NCI-H146 treated with DMSO at 0.1 percent for 48 hours (cell line): Measurements from ENCODE around the gene ATP10A.

Experiments used
- DNase-seq: peaks from one replicate; lab custom pipeline; 2025; ENCODE audit not compliant: unreplicated experiment; lab: John Stamatoyannopoulos, UW

The ATP10A gene

DNA sequence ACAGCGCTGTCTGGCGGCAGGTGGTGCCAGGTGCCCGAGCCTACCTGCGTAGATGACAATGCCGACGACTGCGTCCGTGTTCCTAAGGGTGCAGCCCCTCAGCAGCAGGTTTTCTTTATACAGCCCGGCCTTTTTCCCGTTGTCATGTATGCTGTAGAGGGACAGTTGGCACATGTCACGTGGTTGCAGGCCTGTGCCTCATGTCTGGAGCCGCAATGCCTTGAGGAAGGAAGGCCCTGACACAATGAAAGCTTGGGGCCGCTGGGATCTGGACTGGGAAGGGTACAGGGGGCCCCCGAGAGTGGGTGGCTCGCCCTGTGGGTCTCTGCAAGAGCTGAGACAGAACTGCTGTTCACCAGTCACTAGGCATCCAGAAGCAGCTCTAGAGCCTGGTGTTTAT, 136.0 kb downstream of the ATP10A start:
- DNase-seq = no peak

DNA sequence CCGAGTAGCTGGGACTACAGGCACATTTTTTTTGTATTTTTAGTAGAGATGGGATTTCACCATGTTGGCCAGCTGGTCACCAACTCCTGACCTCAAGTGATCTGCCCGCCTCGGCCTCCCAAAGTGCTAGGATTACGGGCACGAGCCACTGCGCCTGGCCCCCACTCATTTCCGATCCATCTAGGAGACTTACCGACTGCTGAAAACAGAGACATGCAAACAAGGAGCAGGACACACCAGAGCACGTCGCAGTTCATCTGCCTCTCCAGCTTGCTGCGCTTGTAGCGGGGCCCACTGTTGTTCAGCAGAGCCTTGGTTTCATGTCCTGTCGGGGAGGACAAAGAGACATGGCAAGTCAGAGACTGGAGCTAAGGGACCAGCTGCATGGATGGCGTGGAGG, 137.4 kb downstream of the ATP10A start:
- no peak for DNase-seq

DNA sequence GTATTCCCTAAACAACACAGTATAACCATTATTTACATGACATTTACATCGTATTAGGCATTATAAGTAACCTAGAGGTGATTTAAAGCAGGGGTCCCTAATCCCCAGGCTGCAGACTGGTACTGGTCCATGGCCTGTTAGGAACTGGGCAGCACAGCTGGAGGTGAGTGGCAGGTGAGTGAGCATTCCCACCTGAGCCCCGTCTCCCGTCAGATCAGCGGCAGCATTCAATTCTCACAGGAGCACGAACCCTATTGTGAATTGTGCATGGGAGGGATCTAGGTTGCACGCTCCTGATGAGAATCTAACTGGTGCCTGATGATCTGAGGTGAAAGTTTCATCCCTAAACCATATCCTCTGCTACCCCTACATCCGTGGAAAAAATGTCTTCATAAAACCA, 138.2 kb downstream of the ATP10A start:
- no peak for DNase-seq

DNA sequence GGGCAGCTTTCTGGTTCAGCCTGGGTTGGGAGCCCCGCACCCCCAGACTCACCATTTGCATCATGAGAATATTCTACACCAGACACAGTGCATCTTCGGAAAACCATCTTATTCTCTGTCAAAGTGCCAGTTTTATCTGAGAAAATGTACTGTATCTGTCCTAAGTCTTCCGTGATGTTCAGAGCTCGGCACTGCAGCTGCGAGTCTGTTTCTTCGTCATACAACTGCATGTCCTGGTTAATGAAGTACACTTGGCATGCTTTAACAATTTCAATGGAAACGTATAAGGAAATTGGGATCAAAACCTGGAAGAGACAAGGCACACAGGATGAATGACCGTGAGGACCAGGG, 141.5 kb downstream of the ATP10A start:
- DNase-seq = no peak

DNA sequence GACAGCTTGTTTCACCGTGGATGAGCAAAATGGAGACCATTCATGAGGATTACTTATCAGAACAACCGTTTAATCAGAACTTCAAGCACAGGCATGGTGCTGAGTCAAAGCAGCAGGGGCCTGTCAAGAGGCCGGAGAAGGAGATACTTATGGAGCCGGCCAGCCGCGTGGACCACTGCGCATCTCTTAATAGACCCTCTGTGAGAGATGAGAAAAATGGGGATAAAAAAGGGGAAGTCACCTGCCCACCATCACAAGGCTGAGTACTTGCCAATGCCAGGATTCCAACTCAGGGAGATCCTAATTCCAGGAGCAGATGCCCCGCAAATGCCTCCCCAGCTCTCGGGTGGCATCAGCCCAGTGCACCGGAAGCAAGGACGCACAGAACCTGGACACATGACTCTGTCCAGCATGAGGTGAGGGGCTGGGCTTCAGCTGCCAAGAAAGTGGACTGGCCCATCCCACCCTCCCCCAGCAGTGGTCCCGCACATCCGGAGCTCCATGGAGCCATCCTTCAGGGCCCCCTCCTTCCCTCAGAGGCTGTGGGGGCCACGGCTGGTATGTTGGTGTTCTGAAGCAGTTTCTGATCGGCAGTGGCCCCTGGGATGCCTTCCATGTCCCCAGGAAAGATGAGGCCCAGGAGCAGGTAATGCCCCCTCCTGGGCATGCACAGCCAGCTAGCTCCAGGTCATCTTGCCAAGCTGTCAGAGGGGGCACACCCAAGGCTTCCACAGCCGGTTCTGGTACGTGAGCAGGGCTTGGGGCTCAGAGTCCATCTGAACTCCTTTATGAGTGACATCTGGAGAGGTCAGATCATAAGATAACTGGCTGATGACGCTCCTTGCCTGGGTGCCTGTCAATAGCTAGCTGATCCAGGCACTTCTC, 143.8 kb downstream of the ATP10A start:
- no peak for DNase-seq

DNA sequence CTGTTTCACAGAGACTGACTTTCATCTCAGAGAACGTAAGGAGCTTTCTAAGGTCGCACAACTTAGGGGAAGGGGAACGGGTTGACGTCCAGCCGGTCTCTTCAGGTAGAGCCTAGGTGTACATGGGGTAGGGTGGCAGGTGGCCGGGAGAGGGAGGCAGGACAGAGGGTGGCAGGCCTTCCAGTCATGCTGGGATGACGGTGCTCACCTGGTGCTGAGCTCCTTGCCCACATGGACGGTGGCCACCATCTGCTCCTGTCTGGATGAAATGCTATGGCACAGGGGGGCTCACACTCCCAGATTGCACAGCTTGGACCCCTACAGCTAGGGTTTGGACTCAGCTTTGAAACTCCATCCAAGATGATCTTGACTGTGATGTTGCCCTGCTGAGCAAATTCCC, 144.5 kb downstream of the ATP10A start:
- no peak for DNase-seq

DNA sequence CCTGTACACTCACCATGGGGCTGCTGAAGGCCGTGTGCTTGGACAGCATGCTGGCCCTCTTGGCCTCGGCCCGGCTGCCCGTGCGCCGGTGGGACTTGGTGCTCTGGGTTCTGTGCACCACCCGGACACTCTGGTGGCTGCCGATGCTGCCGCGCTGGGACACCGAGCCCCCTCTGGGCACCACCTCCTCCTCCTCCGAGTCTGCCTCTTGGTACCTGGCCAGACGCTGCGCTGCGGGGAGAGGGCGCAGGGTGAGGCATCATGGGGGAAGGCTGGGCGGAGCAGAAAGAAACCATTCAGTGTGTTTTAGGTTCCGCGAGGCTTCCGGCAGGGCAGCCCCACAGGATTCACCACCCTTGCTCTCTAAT, 145.0 kb downstream of the ATP10A start:
- DNase-seq = no peak

DNA sequence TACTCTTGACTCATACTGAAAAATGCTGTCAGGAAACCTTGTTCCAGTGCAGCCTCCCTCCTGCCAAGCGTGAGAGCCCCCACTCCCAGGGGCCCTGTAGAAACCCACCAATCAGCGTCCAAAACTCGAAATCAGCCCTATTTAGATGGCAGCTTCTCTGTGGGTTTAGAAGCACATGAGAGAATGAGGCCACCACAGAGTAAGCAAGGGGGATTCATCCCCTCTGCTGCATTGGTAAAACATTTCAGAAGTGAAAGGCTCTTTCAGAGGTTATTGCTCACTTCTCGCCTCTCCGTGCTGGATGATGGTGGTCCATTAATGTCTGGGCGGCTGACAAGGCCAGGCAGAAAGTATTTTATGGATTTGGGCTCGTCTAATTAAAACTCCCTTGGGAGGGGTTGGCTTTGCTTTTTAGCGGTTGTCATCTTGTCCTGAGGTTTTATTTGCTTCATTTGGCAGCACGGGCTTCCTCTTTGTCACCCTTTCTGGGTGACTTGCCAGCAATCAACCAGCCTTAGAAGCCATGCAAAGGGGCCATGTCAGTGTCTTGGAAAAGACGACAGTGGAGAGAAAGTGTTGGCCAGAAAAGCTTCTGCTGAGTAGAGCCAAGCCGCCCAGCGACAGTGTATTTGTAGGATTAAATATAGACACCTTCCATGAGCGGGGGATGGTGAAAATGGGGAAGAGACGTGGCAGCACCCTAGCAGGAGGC, 145.5 kb downstream of the ATP10A start:
- DNase-seq = no peak

DNA sequence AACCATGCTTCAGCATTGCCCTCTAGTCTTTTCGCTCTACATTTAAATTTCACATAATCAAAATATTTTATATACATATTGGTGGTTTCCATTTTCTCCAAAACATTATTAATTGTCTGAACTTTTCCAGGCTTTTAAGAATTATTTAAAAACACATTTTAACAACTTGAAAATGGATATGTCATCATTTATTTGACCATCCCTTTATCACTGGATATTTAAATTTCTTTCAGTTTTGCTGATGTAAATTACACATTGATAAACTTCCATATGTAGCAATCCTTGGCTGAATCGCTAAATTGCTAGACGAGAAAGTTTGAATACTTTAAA, 146.0 kb downstream of the ATP10A start:
- DNase-seq = no peak

DNA sequence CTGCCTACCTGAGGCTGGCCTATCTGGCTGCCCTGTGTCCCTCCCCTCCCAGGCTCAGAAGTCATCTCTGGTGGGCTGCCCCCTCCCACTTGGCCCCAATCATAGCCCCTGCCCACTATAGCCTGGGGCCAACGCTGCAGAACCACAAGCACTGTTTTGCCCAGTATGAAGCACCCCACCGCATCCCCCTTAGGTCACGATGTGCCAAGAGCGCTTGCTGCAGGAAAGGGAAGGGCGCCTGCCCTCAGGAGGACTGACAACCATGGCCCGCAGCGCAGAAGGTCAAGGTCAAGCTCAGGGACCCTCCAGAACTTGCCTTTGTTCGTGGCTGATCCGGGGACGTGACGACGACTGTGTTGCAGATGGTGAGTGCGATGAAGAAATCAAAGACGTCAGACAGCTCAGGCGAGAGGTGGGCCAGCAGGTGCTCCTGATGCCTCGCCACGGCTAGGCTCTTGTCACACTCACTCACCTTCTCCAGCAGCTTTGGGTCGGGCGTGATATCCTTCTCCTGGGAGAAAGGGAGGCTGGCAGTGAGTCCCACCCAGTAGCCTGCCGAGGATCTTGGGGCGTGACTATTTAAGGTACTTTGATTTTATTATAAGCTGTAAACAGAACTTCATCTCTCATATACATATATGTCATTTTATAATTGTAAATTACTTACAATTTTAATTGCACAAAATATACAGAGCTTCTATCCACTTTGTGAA, 146.6 kb downstream of the ATP10A start:
- no peak for DNase-seq

DNA sequence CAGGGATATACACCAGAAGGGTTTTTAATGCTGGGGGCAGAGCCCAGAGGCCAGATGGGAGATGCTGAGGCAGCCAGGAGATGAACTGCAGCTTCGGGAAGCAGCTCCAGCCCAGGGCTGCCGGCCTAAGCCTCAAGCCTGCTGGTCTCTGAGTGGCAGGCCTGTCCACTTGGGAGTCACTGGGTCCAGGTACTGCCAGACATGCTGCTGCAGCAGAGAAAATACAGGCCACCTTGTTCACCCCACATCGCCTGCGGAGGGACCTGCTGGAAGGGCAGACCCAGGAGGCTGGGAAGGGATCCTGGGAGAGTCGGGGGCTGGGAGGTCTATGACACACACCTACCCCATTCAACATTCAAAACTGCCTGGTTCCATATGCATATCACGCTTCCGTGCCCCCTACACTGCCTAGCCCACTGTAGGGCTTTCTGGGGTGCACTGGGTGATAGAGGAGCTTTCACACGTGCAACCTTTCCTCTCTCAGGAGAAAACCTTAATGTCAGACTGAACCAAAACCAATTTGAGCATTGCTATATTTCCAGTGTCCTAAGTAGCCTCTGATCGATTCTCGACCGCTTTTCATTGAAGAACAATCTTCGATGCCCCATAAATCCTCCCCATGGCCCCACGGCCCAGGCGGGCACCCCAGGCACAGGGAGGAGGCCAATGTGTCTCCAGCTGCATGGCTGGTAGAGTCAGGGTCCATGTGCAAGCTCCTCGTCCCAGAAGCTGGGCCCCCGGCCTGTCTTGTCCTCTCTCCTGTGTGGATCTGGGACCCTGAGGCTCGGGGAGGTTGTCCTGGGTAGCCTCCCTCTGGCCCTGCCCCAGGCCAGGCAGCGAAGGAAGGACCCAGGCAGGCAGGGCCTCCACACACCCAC, 147.4 kb downstream of the ATP10A start:
- no peak for DNase-seq

DNA sequence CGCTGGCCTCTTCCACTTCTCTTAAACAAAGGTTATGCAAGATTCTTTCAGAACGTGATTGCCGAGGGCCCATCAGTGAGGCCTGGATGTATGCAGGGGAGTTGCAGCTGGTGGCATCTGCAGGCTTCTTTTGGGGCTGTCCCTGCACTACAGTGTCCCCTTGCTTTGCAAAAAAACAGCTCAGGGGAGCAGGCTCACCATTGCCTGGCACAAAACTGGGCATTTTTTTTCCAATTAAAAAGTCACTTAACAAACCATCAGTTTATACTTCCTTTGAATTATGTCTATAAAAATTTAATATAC, 148.6 kb downstream of the ATP10A start:
- no peak for DNase-seq

DNA sequence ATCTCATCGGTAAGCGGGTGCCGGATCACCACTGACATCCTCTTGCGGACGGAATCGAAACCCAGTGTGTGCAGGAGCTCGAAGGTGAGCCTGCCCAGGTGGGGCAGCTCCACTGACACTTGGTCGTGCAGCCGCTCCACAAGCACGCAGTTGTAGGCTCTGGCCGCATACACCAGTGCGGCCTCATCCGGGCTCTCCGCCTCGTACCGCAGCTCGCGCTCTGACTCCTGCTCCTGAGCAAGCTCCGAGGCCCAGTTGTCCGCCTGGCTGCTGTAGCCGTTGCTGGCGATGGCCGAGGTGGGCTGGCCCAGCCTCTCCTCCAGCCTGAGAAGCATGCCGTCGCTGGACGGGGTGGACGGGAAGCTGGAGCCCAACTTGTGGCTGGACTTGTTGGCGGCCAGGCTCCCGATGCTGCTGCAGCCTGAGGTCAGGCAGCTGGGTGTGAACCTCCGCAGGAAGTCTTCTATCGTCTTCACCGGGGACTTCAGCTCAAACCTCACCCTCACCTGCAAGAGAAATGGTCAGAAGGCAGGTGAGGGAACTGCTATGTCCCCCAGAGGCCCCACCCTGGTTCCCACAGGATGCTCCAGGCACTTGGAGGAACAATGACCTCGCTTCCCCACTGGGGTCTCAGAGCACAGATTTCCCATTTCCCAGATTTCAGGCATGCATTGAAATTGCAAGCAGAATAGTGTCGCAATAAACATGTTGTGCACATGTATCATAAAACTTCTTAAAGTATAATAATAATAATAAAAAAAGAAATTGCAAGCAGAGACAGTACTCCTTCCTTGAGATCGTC, 149.2 kb downstream of the ATP10A start:
- DNase-seq = no peak

DNA sequence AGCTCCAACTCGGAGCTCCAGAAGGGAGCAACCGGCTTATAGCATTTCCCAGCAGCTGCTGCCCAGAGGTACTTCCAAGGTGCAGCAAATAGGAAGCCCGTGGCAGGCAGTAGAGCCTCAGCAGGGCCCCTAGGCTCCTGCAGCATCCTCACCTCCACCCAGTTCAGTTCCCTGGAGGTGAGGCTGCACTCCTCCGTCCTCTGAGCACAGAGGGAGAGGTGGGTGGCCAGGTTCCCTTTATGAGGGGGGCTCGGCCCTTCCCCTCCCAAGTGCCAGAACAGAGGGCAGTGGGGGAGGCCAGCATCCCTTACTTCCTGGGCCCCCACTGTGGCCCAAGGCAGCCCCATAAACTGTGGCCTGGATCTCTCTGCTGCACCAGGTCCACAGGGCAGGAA, 150.2 kb downstream of the ATP10A start:
- no peak for DNase-seq

DNA sequence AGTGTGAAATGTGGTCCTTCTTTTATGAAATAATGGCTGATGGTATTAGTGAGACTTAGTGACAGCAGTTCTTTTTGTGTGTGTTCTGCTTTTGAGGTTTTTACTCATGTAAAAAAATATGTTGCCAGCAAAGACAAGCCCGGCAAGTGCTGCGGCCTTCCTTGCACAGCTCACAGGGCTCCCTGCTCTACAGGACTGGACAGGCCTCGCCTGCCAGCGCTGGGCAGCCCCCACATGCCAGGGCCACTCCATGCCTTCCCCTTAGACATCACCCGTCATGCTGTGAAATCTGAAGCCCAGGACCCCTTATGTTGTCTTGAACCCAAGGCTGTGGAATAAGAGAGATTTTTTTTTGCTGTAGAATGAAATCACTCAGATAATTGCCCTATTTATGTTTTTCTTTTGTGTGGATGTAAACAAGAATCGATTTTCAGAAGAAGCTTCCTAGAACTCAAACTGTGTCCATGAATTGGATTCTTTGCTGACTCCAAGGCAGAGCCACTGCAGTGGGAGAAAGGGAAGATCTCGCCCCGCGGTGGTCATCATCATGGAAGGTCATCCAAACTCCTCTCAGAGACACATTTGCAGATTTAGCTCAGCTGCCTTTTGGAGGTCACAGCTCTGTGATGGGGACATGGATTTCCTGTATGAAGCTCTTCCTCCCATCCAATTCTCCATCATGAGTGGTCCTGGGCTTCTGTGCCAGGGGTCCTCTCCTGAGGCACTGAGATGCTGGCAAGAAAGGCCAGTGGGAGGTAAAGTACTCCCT, 150.8 kb downstream of the ATP10A start:
- no peak for DNase-seq

DNA sequence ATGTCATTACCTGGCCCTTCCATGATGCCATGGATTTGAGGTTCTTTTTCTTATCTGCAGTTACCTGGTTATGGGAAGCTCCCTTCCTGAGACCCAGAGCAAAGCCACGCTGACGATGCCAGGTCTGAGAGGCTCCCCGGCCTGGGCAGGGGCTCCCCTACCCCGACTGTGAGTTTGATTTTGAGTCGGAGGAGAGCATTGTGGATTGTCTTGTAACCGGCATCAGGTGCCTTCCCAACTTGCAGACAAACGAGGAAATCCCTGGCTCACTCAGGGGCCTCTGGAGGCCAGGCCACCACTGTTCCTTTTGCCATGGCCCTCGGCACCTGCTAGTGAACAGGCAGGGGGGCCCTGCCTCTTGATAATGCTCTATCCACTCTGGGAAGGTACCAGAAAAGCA, 151.4 kb downstream of the ATP10A start:
- no peak for DNase-seq

DNA sequence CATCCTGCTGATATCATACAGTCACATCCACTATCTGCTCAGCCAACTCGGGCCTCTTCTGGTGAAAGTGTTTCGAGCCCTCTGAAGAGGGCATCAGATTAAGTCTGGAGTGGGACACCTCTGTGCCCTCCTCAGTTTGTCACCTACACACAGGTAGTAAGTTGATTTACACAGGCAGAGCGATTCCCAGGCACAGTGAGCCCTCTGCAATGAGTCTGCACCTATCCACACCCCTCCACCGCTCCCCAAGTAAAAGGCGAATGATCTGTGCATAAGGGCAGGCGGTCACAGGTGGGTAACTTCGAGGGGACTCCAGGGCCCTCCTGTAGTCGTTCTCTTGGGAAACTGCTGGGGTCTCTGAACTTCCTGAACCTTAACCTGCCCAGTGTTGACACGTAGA, 152.0 kb downstream of the ATP10A start:
- no peak for DNase-seq

DNA sequence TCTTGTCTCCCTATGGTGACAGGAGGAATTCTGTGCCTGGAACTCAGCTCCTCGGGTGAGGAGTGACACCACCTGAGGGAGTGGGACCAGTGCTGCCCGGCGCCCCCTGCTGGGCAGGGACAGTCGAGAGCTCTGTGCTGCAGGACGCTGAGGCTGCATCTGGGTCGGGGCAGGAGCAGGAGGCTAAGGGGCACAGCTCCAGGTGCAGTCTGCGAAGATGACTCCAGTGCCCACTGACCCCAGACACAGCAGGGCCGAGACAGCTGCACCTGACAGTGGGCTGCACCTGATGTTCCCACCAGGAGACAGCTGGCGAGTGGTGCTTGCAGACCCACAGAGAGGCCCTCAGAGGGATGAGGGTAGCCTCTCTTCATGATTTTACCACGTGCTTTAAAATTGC, 152.9 kb downstream of the ATP10A start:
- DNase-seq = no peak

DNA sequence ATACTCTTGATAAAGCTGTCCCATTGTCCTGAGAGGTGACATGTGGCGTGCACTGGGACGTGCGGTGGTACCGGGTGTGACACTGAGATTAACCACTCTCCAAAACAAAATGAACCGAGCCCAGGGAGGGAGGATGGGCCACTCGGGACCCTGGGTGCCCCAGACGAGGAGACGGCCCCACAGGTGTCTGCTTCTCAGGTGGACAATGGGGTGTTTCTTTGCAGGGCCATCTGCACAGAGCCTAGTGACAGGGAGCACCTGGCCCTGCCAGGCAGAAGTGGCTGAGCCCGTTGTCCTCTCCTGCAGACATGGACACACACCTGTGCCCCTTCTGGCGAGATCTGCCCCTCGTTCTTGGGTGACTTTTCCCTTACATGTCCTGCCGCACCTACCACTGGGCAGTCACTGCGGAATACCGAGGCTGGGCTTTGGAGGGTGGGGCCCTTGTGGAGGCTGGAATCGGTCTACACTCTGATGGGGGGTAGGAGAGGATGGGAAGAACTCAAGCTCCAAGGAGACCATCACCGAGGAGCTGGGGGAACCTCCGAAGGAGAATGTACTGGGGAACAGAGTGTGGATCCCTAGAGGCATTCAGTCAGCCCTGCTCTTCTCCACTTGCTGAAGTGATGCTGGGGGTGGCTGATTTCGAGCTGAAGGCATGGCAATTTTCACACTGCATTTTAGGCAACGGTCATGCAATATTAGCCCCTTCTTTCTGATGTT, 153.5 kb downstream of the ATP10A start:
- no peak for DNase-seq
